K562 (cell line): ENCODE results near the gene RIPOR2. TPM values are rescaled to one million over a fixed set of nuclear protein-coding genes. Genes with fewer than 3 reads are reported as not detected.

Experiments used
- ATAC-seq: fragments of 200-7000 bp; cut with Tn5 transposase; 3 replicates; pipeline ENCODE4 v1.9.1; 2020; ENCODE audit warnings: moderate library complexity
- BruUV-seq: library from RNA; stranded (reverse); fragments of 400-500 nt; replicated peaks from 2 replicates; lab custom pipeline; 2021; lab: Mats Ljungman, UMichigan
- CTCF ChIA-PET: fragments of 300-600 bp; formaldehyde crosslinking; extraction: SDS; loops from one replicate; lab custom pipeline; 2021; ENCODE audit warnings: low intra/inter-chr PET ratio; lab: Yijun Ruan, JAX
- POLR2A ChIA-PET: fragments of 300-600, 350-650 bp; sonication (Branson Sonifier 250); formaldehyde crosslinking; extraction: SDS; loops from one replicate; lab custom pipeline; 2021; ENCODE audit warnings: antibody characterized with exemption, inconsistent platforms; lab: Yijun Ruan, JAX
- DNase-seq, 4 experiments: peaks; one replicate each; pipeline versions ENCODE4 v3.0.0 to v3.0.0-alpha.2; 2011 to 2018; ENCODE audit warnings: low spot score in 3 of 4, mixed read lengths in 3 of 4; ENCODE audit errors: extremely low read depth in 1 of 4
- FAIRE-seq: peaks from 2 replicates; lab custom pipeline; 2011; peaks lifted over from hg19 to GRCh38; lab: Jason Lieb, UNC
- H2AFZ ChIP-seq: 2 replicates; pipeline ENCODE4 v1.6.0; 2011; ENCODE audit warnings: low read depth, low read length, control low read depth, inconsistent platforms
- H3K27ac ChIP-seq: fragments of 200-600 bp; 3 replicates; pipeline ENCODE4 v1.8.0; 2011; ENCODE audit warnings: low read depth, mild to moderate bottlenecking, control low read depth, inconsistent platforms, low read length, moderate library complexity, mixed read lengths; ENCODE audit errors: extremely low read depth
- H3K27me3 ChIP-seq, 2 experiments: fragments of 300-600 bp in 1 of 2; 2 replicates in 1 of 2; 3 replicates in 1 of 2; pipeline versions ENCODE4 v1.6.0 to v1.8.0; 2011; ENCODE audit warnings: inconsistent platforms in 2 of 2, low read length in 2 of 2, mild to moderate bottlenecking in 1 of 2, mixed read lengths in 1 of 2, moderate library complexity in 1 of 2; ENCODE audit not compliant: control insufficient read depth in 2 of 2, insufficient read depth in 2 of 2
- H3K36me3 ChIP-seq: fragments of 300-600 bp; 3 replicates; pipeline ENCODE4 v1.8.0; 2011; ENCODE audit warnings: mild to moderate bottlenecking, low read length, inconsistent platforms; ENCODE audit not compliant: control insufficient read depth, insufficient read depth
- H3K4me1 ChIP-seq, 2 experiments: fragments of 200-600 bp in 1 of 2; replicated peaks in 1 of 2; 2 replicates in 1 of 2; 3 replicates in 1 of 2; pipeline versions ENCODE4 v1.5.1 to v1.8.0; 2011; ENCODE audit warnings: inconsistent platforms in 2 of 2, low read length in 2 of 2, mild to moderate bottlenecking in 1 of 2, mixed read lengths in 1 of 2, moderate library complexity in 1 of 2; ENCODE audit not compliant: control insufficient read depth in 2 of 2, insufficient read depth in 2 of 2
- H3K4me2 ChIP-seq: 2 replicates; pipeline ENCODE4 v1.6.1; 2011; ENCODE audit warnings: low read length, control low read depth, inconsistent platforms, mixed read lengths; ENCODE audit not compliant: insufficient read depth
- H3K4me3 ChIP-seq: fragments of 200-600 bp; sonication (generic), shearing (Covaris generic); 2 replicates; pipeline ENCODE4 v1.5.1; 2016; ENCODE audit warnings: control low read depth, inconsistent platforms
- H3K79me2 ChIP-seq: fragments of 200-600 bp; 3 replicates; pipeline ENCODE4 v1.8.0; 2011; ENCODE audit warnings: low read length, inconsistent platforms; ENCODE audit not compliant: control insufficient read depth, insufficient read depth
- H3K9ac ChIP-seq, 2 experiments: 2 replicates each; pipeline versions ENCODE4 v1.6.0 to v1.6.1; 2011; ENCODE audit warnings: low read depth in 2 of 2, low read length in 2 of 2, control low read depth in 1 of 2, inconsistent platforms in 1 of 2, mild to moderate bottlenecking in 1 of 2, mixed read lengths in 1 of 2; ENCODE audit not compliant: insufficient read depth in 1 of 2
- H3K9me1 ChIP-seq: one replicate; pipeline ENCODE4 v1.6.0; 2011; ENCODE audit warnings: inconsistent platforms, mild to moderate bottlenecking, low read length, moderate library complexity; ENCODE audit not compliant: control insufficient read depth, insufficient read depth
- H3K9me3 ChIP-seq: replicated peaks from 2 replicates; pipeline ENCODE4 v1.5.1; 2011; ENCODE audit warnings: low read depth, low read length, inconsistent platforms; ENCODE audit not compliant: control insufficient read depth, insufficient read depth
- H4K20me1 ChIP-seq: replicated peaks from 2 replicates; pipeline ENCODE4 v1.6.1; 2011; ENCODE audit warnings: low read length, inconsistent platforms, mixed read lengths; ENCODE audit not compliant: control insufficient read depth, insufficient read depth
- CHD7 ChIP-seq: fragments of 200-600 bp; sonication (generic); IDR thresholded peaks from one replicate; pipeline ENCODE4 v1.6.1; 2012; ENCODE audit warnings: mild to moderate bottlenecking, low read depth, low read length, inconsistent platforms
- ELF4 ChIP-seq: fragments of 450-650 bp; formaldehyde crosslinking; IDR thresholded peaks from 2 replicates; pipeline ENCODE4 v1.4.0; 2022; ENCODE audit warnings: missing genetic modification characterization
- HDGF ChIP-seq: fragments of 450-650 bp; IDR thresholded peaks from 2 replicates; pipeline ENCODE4 v1.6.1; 2016
- PTBP1 ChIP-seq: fragments of 200-400 bp; formaldehyde crosslinking; IDR thresholded peaks from 2 replicates; pipeline ENCODE4 v1.6.1; 2017; ENCODE audit warnings: low read depth, low read length
- PTTG1 ChIP-seq: fragments of 450-650 bp; IDR thresholded peaks from 2 replicates; pipeline ENCODE4 v1.6.1; 2016; ENCODE audit warnings: low read depth, mild to moderate bottlenecking, missing genetic modification characterization, missing compliant biosample characterization
- RB1 ChIP-seq: fragments of 450-650 bp; IDR thresholded peaks from 2 replicates; pipeline ENCODE4 v1.6.1; 2017; ENCODE audit warnings: low read depth, mild to moderate bottlenecking
- VEZF1 ChIP-seq: fragments of 200-800 bp; sonication (Bioruptor generic); IDR thresholded peaks from 2 replicates; pipeline ENCODE4 v1.6.1; 2017; ENCODE audit warnings: missing genetic modification characterization, missing compliant biosample characterization
- ZNF23 ChIP-seq: fragments of 250-450 bp; sonication (Bioruptor Pico); IDR thresholded peaks from 2 replicates; pipeline ENCODE4 v1.4.0; 2020; ENCODE audit warnings: mild to moderate bottlenecking
- ZNF431 ChIP-seq: sonication (generic); formaldehyde crosslinking; IDR thresholded peaks from 2 replicates; pipeline ENCODE4 v1.8.0; 2022; ENCODE audit warnings: mild to moderate bottlenecking, missing genetic modification reagents
- ZNF699 ChIP-seq: fragments of 250-450 bp; sonication (Bioruptor Pico); IDR thresholded peaks from 2 replicates; pipeline ENCODE4 v1.8.0; 2021; ENCODE audit warnings: mild to moderate bottlenecking, moderate library complexity; ENCODE audit not compliant: insufficient replicate concordance
- in situ Hi-C: fragments of 300-500 bp; cut with MboI; formaldehyde crosslinking; loops from 4 replicates; pipeline ENCODE4 v1.15.0; 2018; ENCODE audit warnings: inconsistent platforms, mixed read lengths
- intact Hi-C: fragments of 100-400 bp; cut with micrococcal nuclease; formaldehyde crosslinking; loops from 2 replicates; pipeline ENCODE4 v1.14.2; 2022
- polyA plus RNA-seq, 8 experiments: library from polyadenylated mRNA; depleted of rRNA in 4 of 8; stranded (reverse) in 5 of 8; unstranded in 3 of 8; fragments of >200 nt; fragmentation: Nextera tagmentation in 2 of 8; fragmentation: Illumina TruSeq in 1 of 8; extraction: Ambion mirVana in 2 of 8; extraction: Trizol in 1 of 8; gene quantifications; 2 replicates each; pipeline versions ENCODE4 v1.2.1 to v1.2.3, GENCODE V29; 2011 to 2014; ENCODE audit warnings: inconsistent platforms in 1 of 8, missing spikeins in 1 of 8
- total RNA-seq, 7 experiments: library from RNA; depleted of rRNA in 6 of 7; stranded (reverse); fragments of >200 nt in 6 of 7; fragmentation: Illumina TruSeq in 2 of 7; extraction: Trizol in 2 of 7; gene quantifications; 2 replicates each; pipeline versions ENCODE4 v1.2.1 to v1.2.3, GENCODE V29; 2011 to 2021; ENCODE audit warnings: low replicate concordance in 1 of 7

RIPOR2 gene
- total and polyA plus RNA-seq, 9 of the 15 experiments (the other 6 are each of a cell fraction or from before 2014, with no cell fraction given), result 0.04 to 1.0 (median 0.47) TPM; not detected in 2

- H2AFZ ChIP-seq, result no peak overlapping the region
- H3K4me2 ChIP-seq, result no peak overlapping the region
- no TSS peak for BruUV-seq
- ChIA-PET POLR2A (interaction anchor here (0.6 kb wide), 1 partner anchor 47 kb away, joined by 3 read pairs; the partner anchor contains the start of gene RIPOR2), CTCF (interaction anchor here (0.6 kb wide), 1 partner anchor 46 kb away, joined by 4 read pairs; no protein-coding TSS in a partner anchor)
- no peaks in the 10 kb centered on the region for H4K20me1 ChIP-seq
- in situ Hi-C loops (no loop called here), intact Hi-C loops (no loop called here)
- no peak for DNase-seq
- no peak for FAIRE-seq
- no peak overlapping the region for H3K4me3 ChIP-seq
- H3K9me3 ChIP-seq, result no peaks in the 10 kb centered on the region
- no peak overlapping the region for H3K27ac ChIP-seq
- no peaks in the 10 kb centered on the region for H3K36me3 ChIP-seq
- no peaks in the 10 kb centered on the region for H3K9me1 ChIP-seq
- ATAC-seq, result no peak
- H3K27me3 ChIP-seq, result no peaks in the 10 kb centered on the region; a peak in 1 of 5 replicates
- H3K4me1 ChIP-seq, result no peaks in the 10 kb centered on the region
- H3K9ac ChIP-seq, result no peak overlapping the region
- H3K79me2 ChIP-seq, result no peaks in the 10 kb centered on the region
- TF ChIP-seq PTTG1 (tag) (no peak), RB1 (no peak), ZNF431 (CRISPR knock-in tag) (no peak), CHD7 (no peak), ZNF23 (CRISPR knock-in tag) (no peak), ELF4 (CRISPR knock-in tag) (no peak), VEZF1 (CRISPR knock-in tag) (no peak), HDGF (no peak), ZNF699 (CRISPR knock-in tag) (no peak), PTBP1 (no peak)
Measured at GRCh38 chr6:24982231-24982630, 46.5 kb upstream of the RIPOR2 start.
